ENCODE measurements around the gene TTLL5.

- TF ChIP-seq FOXM1 (IDR thresholded peaks at IDR 0.05; ENCODE audit: borderline replicate concordance) (no peak), ELF4 (IDR thresholded peaks at IDR 0.05) (no peak), NFRKB (IDR thresholded peaks at IDR 0.05) (no peak)
Measured at GRCh38 chr14:75821831-75822521, 160.9 kb downstream of the TTLL5 start.

All from HEK293T (cell line).